ENCODE measurements around the gene PRKCQ.

PRKCQ gene

GRCh38 chr10:6409971-6410643 lies 170.0 kb downstream of the PRKCQ start:
- Histone ChIP-seq H3K4me1 (ENCODE audit: low read depth, poor library complexity, severe bottlenecking) (peaks cover 32% of the 10 kb centered on the region), H4K20me1 (ENCODE audit: insufficient read depth) (no peaks in the 10 kb centered on the region), H2AFZ (ENCODE audit: low read depth) (peak overlapping the region; percentile 34; the same call in 1 of the 2 replicates), H3K27me3 (ENCODE audit: insufficient read depth, low read depth) (no peaks in the 10 kb centered on the region), H3K36me3 (ENCODE audit: insufficient read depth) (no peaks in the 10 kb centered on the region), H3K4me3 (IDR thresholded peaks at IDR 0.05; ENCODE audit: insufficient read depth, low read depth, low read length) (no peak overlapping the region), H3K9ac (peak overlapping the region; percentile 7; the same call in 1 of the 2 replicates), H3K79me2 (ENCODE audit: insufficient read depth, low read depth) (no peaks in the 10 kb centered on the region), H3K4me2 (peak overlapping the region; percentile 67), H3K27ac (peak overlapping the region; percentile 51)
- no peak for TF ChIP-seq CTCF (conservative IDR thresholded peaks at IDR 0.05; ENCODE audit: low read depth, low read length)

GRCh38 chr10:6408799-6409198 lies 171.3 kb downstream of the PRKCQ start:
- no peak overlapping the region for H3K27ac ChIP-seq
- no peaks in the 10 kb centered on the region for H4K20me1 ChIP-seq (ENCODE audit: insufficient read depth)
- H3K4me1 ChIP-seq (ENCODE audit: low read depth, poor library complexity, severe bottlenecking) = peaks cover 32% of the 10 kb centered on the region
- H3K4me3 ChIP-seq (IDR thresholded peaks at IDR 0.05; ENCODE audit: insufficient read depth, low read depth, low read length) = no peak overlapping the region
- H3K36me3 ChIP-seq (ENCODE audit: insufficient read depth) = no peaks in the 10 kb centered on the region
- H3K9ac ChIP-seq = no peak overlapping the region
- H3K27me3 ChIP-seq (ENCODE audit: insufficient read depth, low read depth) = peaks cover under 1% of the 10 kb centered on the region; the same call in 1 of the 2 replicates
- H2AFZ ChIP-seq (ENCODE audit: low read depth) = no peak overlapping the region
- H3K79me2 ChIP-seq (ENCODE audit: insufficient read depth, low read depth) = no peaks in the 10 kb centered on the region
- no peak overlapping the region for H3K4me2 ChIP-seq
- no peak for TF ChIP-seq CTCF (conservative IDR thresholded peaks at IDR 0.05; ENCODE audit: low read depth, low read length)

GRCh38 chr10:6407034-6407721 lies 172.9 kb downstream of the PRKCQ start:
- H4K20me1 ChIP-seq (ENCODE audit: insufficient read depth) = no peaks in the 10 kb centered on the region
- H3K4me2 ChIP-seq = no peak overlapping the region
- H3K4me1 ChIP-seq (ENCODE audit: low read depth, poor library complexity, severe bottlenecking) = peaks cover 32% of the 10 kb centered on the region
- no peak overlapping the region for H3K27ac ChIP-seq
- no peak overlapping the region for H3K9ac ChIP-seq
- no peak overlapping the region for H3K4me3 ChIP-seq (IDR thresholded peaks at IDR 0.05; ENCODE audit: insufficient read depth, low read depth, low read length)
- no peaks in the 10 kb centered on the region for H3K36me3 ChIP-seq (ENCODE audit: insufficient read depth)
- H2AFZ ChIP-seq (ENCODE audit: low read depth) = no peak overlapping the region
- peaks cover 4% of the 10 kb centered on the region; the same call in 1 of the 2 replicates for H3K27me3 ChIP-seq (ENCODE audit: insufficient read depth, low read depth)
- TF ChIP-seq CTCF (conservative IDR thresholded peaks at IDR 0.05; ENCODE audit: low read depth, low read length) = no peak
- H3K79me2 ChIP-seq (ENCODE audit: insufficient read depth, low read depth) = no peaks in the 10 kb centered on the region

- H3K4me3 ChIP-seq (IDR thresholded peaks at IDR 0.05; ENCODE audit: insufficient read depth, low read depth, low read length) = no peak overlapping the region
- peak; percentile 67 for TF ChIP-seq CTCF (conservative IDR thresholded peaks at IDR 0.05; ENCODE audit: low read depth, low read length)
- no peaks in the 10 kb centered on the region for H3K79me2 ChIP-seq (ENCODE audit: insufficient read depth, low read depth)
- no peak overlapping the region for H3K9ac ChIP-seq
- H3K27ac ChIP-seq = no peak overlapping the region
- peaks cover 4% of the 10 kb centered on the region; the same call in 1 of the 2 replicates for H3K27me3 ChIP-seq (ENCODE audit: insufficient read depth, low read depth)
- H4K20me1 ChIP-seq (ENCODE audit: insufficient read depth) = no peaks in the 10 kb centered on the region
- no peak overlapping the region for H3K4me2 ChIP-seq
- H3K36me3 ChIP-seq (ENCODE audit: insufficient read depth) = no peaks in the 10 kb centered on the region
- H3K4me1 ChIP-seq (ENCODE audit: low read depth, poor library complexity, severe bottlenecking) = peaks cover 39% of the 10 kb centered on the region
- no peak overlapping the region for H2AFZ ChIP-seq (ENCODE audit: low read depth)
These were observed 173.6 kb downstream of the PRKCQ start for GRCh38 chr10:6406220-6407033.
